ENCODE data around the gene PTPRK.

Gene PTPRK

GRCh38 chr6:128074567-128074966, 445.8 kb downstream of the PTPRK start:
- DNase-seq (ENCODE audit: insufficient read length, low spot score) (no peak), FAIRE-seq (no peak)
- TF ChIP-seq POU2F2 (IDR thresholded peaks at IDR 0.05; ENCODE audit: low read depth, low read length): no peak

- TF ChIP-seq POLR2AphosphoS5 (IDR thresholded peaks at IDR 0.05; ENCODE audit: low read depth, low read length): no peak
- no peak for TF ChIP-seq PAX5 (IDR thresholded peaks at IDR 0.05; ENCODE audit: insufficient read depth, low read length, severe bottlenecking)
- DNase-seq (ENCODE audit: insufficient read length, low spot score): no peak
- no peak for FAIRE-seq
Observed at GRCh38 chr6:128073389-128073788, 447.0 kb downstream of the PTPRK start.

- DNase-seq (ENCODE audit: insufficient read length, low spot score) (no peak), FAIRE-seq (no peak)
- TF ChIP-seq TAF1 (IDR thresholded peaks at IDR 0.05; ENCODE audit: low read depth, low read length): no peak
- no peak for TF ChIP-seq PAX5 (IDR thresholded peaks at IDR 0.05; ENCODE audit: insufficient read depth, low read length, severe bottlenecking)
- no peak for TF ChIP-seq SPI1 (IDR thresholded peaks at IDR 0.05; ENCODE audit: low read depth, low read length)
- no peak for TF ChIP-seq POLR2AphosphoS5 (IDR thresholded peaks at IDR 0.05; ENCODE audit: low read depth, low read length)
- TF ChIP-seq POU2F2 (IDR thresholded peaks at IDR 0.05; ENCODE audit: low read depth, low read length): no peak
- no peak for TF ChIP-seq POLR2A (IDR thresholded peaks at IDR 0.05; ENCODE audit: low read depth, low read length)
Observed at GRCh38 chr6:128071212-128071611, 449.2 kb downstream of the PTPRK start.

GRCh38 chr6:128070406-128070805, 450.0 kb downstream of the PTPRK start:
- DNase-seq (ENCODE audit: insufficient read length, low spot score): no peak
- no peak for FAIRE-seq

GRCh38 chr6:128069188-128069587, 451.2 kb downstream of the PTPRK start:
- TF ChIP-seq POLR2AphosphoS5 (IDR thresholded peaks at IDR 0.05; ENCODE audit: low read depth, low read length): no peak
- no peak for TF ChIP-seq PAX5 (IDR thresholded peaks at IDR 0.05; ENCODE audit: insufficient read depth, low read length, severe bottlenecking)
- TF ChIP-seq POLR2A (IDR thresholded peaks at IDR 0.05; ENCODE audit: low read depth, low read length): no peak
- no peak for TF ChIP-seq TAF1 (IDR thresholded peaks at IDR 0.05; ENCODE audit: low read depth, low read length)
- no peak for TF ChIP-seq SPI1 (IDR thresholded peaks at IDR 0.05; ENCODE audit: low read depth, low read length)
- TF ChIP-seq POU2F2 (IDR thresholded peaks at IDR 0.05; ENCODE audit: low read depth, low read length): no peak
- FAIRE-seq (no peak), DNase-seq (ENCODE audit: insufficient read length, low spot score) (no peak)

More at GRCh38 chr6:128070406-128070805, 450.0 kb downstream of the PTPRK start:
- no peak for TF ChIP-seq TAF1 (IDR thresholded peaks at IDR 0.05; ENCODE audit: low read depth, low read length)
- TF ChIP-seq POLR2A (IDR thresholded peaks at IDR 0.05; ENCODE audit: low read depth, low read length): no peak
- no peak for TF ChIP-seq POLR2AphosphoS5 (IDR thresholded peaks at IDR 0.05; ENCODE audit: low read depth, low read length)
- no peak for TF ChIP-seq POU2F2 (IDR thresholded peaks at IDR 0.05; ENCODE audit: low read depth, low read length)

GRCh38 chr6:128068119-128068479, 452.3 kb downstream of the PTPRK start:
- TF ChIP-seq TAF1 (IDR thresholded peaks at IDR 0.05; ENCODE audit: low read depth, low read length): no peak
- TF ChIP-seq POU2F2 (IDR thresholded peaks at IDR 0.05; ENCODE audit: low read depth, low read length): no peak
- no peak for TF ChIP-seq POLR2AphosphoS5 (IDR thresholded peaks at IDR 0.05; ENCODE audit: low read depth, low read length)
- TF ChIP-seq POLR2A (IDR thresholded peaks at IDR 0.05; ENCODE audit: low read depth, low read length): no peak
- no peak for TF ChIP-seq SPI1 (IDR thresholded peaks at IDR 0.05; ENCODE audit: low read depth, low read length)
- TF ChIP-seq PAX5 (IDR thresholded peaks at IDR 0.05; ENCODE audit: insufficient read depth, low read length, severe bottlenecking): no peak
- FAIRE-seq (no peak), DNase-seq (ENCODE audit: insufficient read length, low spot score) (no peak)

- no peak for TF ChIP-seq TAF1 (IDR thresholded peaks at IDR 0.05; ENCODE audit: low read depth, low read length)
- TF ChIP-seq POLR2A (IDR thresholded peaks at IDR 0.05; ENCODE audit: low read depth, low read length): no peak
- no peak for TF ChIP-seq POU2F2 (IDR thresholded peaks at IDR 0.05; ENCODE audit: low read depth, low read length)
- TF ChIP-seq SPI1 (IDR thresholded peaks at IDR 0.05; ENCODE audit: low read depth, low read length): no peak
- TF ChIP-seq POLR2AphosphoS5 (IDR thresholded peaks at IDR 0.05; ENCODE audit: low read depth, low read length): no peak
- no peak for TF ChIP-seq PAX5 (IDR thresholded peaks at IDR 0.05; ENCODE audit: insufficient read depth, low read length, severe bottlenecking)
- DNase-seq (ENCODE audit: insufficient read length, low spot score): no peak
- FAIRE-seq: no peak
Observed at GRCh38 chr6:128067446-128068118, 452.8 kb downstream of the PTPRK start.

- FAIRE-seq (no peak), DNase-seq (ENCODE audit: insufficient read length, low spot score) (no peak)
- no peak for TF ChIP-seq TAF1 (IDR thresholded peaks at IDR 0.05; ENCODE audit: low read depth, low read length)
- no peak for TF ChIP-seq POLR2A (IDR thresholded peaks at IDR 0.05; ENCODE audit: low read depth, low read length)
- no peak for TF ChIP-seq PAX5 (IDR thresholded peaks at IDR 0.05; ENCODE audit: insufficient read depth, low read length, severe bottlenecking)
- TF ChIP-seq SPI1 (IDR thresholded peaks at IDR 0.05; ENCODE audit: low read depth, low read length): no peak
- TF ChIP-seq POU2F2 (IDR thresholded peaks at IDR 0.05; ENCODE audit: low read depth, low read length): no peak
- TF ChIP-seq POLR2AphosphoS5 (IDR thresholded peaks at IDR 0.05; ENCODE audit: low read depth, low read length): no peak
Observed at GRCh38 chr6:128065072-128065471, 455.3 kb downstream of the PTPRK start.

GRCh38 chr6:128064540-128064895, 455.9 kb downstream of the PTPRK start:
- DNase-seq (ENCODE audit: insufficient read length, low spot score) (no peak), FAIRE-seq (no peak)
- TF ChIP-seq TAF1 (IDR thresholded peaks at IDR 0.05; ENCODE audit: low read depth, low read length) (no peak), SPI1 (IDR thresholded peaks at IDR 0.05; ENCODE audit: low read depth, low read length) (no peak), POLR2A (IDR thresholded peaks at IDR 0.05; ENCODE audit: low read depth, low read length) (no peak), PAX5 (IDR thresholded peaks at IDR 0.05; ENCODE audit: insufficient read depth, low read length, severe bottlenecking) (no peak), POU2F2 (IDR thresholded peaks at IDR 0.05; ENCODE audit: low read depth, low read length) (no peak), POLR2AphosphoS5 (IDR thresholded peaks at IDR 0.05; ENCODE audit: low read depth, low read length) (no peak)

GRCh38 chr6:128063850-128064539, 456.4 kb downstream of the PTPRK start:
- TF ChIP-seq POLR2A (IDR thresholded peaks at IDR 0.05; ENCODE audit: low read depth, low read length) (no peak), TAF1 (IDR thresholded peaks at IDR 0.05; ENCODE audit: low read depth, low read length) (no peak), POLR2AphosphoS5 (IDR thresholded peaks at IDR 0.05; ENCODE audit: low read depth, low read length) (no peak), PAX5 (IDR thresholded peaks at IDR 0.05; ENCODE audit: insufficient read depth, low read length, severe bottlenecking) (no peak), POU2F2 (IDR thresholded peaks at IDR 0.05; ENCODE audit: low read depth, low read length) (no peak), SPI1 (IDR thresholded peaks at IDR 0.05; ENCODE audit: low read depth, low read length) (no peak)
- no peak for DNase-seq (ENCODE audit: insufficient read length, low spot score)
- FAIRE-seq: no peak

Data from GM12891 (cell line).